Limb (tissue), 2 donors: ENCODE data around the gene PPIL6.
A peak's percentile ranks its signal among the peaks of the same experiment; 100 is the strongest.

Experiments
- DNase-seq, 2 donors: peaks; one replicate each; pipeline ENCODE4 v3.0.0-alpha.2; 2016; ENCODE audit errors: extremely low spot score in 2 of 2

The PPIL6 gene

DNA sequence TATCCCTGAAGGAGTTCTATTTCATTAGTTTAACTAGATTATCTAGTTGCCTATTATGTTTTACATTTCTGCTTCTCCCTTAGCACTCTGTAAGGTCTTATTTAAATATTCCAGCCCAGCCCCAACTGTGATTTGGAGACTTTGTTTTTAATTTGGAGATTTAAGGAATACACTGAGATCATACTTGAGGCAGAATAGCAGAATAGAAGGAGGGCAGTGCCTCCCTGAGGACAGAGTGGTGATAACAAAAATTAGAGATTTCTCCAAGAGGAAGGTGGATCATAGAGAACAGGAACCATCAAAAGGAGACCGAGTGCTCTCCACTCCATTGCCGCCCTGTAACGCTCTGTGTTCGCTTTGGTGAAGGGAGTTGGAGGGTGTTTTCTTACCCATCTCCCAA lies 43.4 kb downstream of the PPIL6 start:
- no peak for DNase-seq

DNA sequence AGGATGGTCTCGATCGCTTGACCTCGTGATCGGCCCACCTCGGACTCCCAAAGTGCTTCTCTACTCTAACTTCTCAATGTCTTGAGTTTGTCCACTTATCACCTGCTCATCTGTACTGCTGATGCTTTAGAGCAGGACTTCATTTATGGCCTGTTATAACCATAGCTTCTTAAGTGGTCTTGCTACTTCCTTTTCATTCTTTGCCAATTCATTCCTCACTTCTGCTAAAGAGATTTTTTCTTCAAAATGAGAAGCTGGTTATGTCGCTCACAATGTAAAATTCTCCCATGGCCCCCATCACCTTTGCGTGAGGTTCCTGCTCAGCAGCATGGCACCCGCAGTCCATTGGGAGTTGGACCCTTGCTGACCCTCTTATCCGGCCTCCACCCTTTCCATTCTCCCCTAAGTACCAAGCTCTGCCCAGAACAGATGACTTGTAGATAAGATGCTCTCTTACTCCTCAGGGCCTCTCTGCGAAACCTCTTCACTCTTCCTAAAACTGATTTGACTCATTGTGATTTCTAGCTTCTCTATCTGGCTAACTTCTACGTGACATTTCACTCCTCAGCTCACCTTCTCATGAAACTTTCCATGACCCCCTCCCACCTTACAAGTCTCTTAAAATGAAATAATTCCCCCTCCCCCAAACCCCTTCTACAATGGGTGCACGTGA lies 44.2 kb downstream of the PPIL6 start:
- no peak for DNase-seq

DNA sequence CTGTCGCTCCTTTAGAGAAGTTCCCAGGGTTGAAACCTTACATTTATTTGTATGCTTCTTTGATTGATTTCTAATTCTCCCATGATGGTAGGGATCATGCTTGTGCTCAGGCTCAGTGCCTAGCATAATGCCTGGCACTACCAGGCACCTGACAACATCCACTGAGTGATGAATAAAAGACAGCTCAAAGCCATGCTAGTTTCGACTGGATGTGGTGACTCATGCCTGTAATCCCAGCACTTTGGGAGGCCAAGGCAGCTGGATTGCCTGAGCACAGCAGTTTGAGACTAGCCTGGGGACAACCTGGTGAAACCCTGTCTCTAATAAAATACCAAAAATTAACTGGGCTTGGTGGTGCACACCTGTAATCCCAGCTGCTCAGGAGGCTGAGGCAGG lies 46.5 kb downstream of the PPIL6 start:
- DNase-seq: no peak

DNA sequence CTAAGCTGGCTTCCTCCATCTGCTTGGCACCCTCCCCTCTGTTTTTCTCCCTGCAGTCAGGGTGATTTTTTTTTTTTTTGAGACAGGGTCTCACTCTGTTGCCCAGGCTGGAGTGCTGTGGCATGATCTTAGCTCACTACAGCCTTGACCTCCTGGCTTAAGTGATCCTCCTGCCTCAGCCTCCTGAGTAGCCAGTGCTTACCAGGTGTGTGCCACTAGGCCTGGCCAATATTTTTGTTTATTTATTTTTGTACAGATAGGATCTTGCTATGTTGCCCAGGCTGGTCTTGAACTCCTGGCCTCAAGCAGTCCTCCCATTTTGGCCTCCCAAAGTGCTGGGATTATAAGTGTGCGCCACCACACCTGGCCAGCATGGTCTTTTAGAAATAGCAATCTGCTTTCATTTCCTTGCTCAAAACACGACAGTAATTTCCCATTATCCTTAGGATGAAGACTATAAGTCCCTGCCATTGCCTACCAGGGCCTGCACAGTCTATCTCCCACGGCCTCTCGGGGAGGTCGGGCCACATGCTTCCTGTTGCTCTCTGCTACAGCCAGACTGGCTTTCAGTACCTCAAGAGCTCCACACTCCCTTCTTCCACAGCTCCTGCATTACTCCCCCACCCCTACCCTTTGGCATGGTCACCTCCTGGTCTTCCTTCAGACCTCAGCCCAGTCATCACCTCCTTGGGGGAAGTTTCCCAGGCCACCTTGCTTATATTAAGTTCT lies 47.1 kb downstream of the PPIL6 start:
- no peak for DNase-seq

DNA sequence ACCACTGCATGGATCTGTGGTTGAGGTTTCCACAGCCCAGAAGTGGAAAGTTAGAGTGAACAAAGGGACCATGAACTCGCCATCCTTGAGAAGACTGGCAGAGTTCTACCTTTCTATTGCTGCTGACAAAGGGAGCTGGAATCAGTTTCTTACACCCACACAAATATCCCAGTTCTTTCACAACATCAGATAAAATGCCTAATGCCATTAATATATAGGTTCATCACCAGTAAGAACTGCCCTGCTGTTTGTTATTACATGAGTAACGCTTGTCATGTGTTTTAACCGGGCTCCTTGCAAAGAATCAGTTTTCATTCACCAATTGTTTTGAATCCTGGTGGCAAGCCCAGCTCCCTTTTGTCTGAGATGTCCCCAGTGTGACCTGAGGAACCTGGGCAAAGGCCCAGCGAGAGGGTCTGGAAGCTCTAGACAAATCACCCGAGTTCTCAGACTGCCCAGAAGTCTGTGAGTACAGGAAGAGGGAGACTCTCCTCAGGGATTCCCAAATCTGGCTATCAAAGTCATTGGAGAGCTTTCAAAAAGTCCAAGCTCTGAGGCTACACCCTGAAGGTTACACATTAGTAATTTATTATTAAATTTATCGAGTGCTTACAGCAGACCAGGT lies 50.7 kb downstream of the PPIL6 start:
- no peak for DNase-seq

DNA sequence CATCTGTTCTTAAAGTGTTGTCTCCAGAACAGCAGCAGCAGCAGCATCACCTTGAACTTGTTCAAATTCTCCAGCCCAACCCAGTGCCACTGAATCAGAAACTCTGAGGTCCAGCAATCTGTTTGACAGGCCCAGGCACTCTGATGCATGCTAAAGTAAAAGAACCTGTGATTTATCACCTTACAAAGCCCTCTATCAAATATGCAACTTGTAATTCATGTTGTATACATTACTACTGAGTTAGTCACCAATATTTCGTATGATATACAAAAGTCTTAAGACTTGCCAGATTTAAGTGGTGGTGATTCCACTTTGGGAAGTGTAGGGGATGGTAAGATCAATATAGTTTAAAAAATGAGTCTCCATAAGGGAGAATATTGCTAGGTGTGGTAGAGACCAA lies 52.2 kb downstream of the PPIL6 start:
- DNase-seq: no peak

DNA sequence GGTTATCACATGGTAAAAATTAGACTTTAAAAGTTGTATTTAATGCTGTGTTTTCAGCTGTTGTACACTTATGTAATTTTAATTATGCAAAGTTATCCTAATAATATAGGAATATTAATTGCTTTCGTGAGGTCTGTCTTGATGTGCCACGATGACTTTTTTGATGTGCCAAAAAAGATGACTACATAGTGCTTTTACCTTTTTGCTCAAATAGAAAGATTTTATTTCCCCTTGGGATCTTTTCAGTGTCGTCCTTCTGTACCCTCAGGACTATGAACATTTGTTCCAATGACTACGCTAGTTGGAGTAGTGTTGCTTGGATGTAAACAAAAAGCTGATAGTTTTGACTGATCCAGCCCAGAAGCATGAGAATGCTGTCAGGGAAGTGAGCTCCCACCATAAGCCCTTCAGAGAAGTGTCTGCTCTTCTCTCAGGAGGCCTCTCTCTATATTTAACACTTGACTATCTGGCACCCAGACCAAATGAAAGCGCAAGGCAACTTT lies 56.9 kb downstream of the PPIL6 start:
- no peak for DNase-seq

DNA sequence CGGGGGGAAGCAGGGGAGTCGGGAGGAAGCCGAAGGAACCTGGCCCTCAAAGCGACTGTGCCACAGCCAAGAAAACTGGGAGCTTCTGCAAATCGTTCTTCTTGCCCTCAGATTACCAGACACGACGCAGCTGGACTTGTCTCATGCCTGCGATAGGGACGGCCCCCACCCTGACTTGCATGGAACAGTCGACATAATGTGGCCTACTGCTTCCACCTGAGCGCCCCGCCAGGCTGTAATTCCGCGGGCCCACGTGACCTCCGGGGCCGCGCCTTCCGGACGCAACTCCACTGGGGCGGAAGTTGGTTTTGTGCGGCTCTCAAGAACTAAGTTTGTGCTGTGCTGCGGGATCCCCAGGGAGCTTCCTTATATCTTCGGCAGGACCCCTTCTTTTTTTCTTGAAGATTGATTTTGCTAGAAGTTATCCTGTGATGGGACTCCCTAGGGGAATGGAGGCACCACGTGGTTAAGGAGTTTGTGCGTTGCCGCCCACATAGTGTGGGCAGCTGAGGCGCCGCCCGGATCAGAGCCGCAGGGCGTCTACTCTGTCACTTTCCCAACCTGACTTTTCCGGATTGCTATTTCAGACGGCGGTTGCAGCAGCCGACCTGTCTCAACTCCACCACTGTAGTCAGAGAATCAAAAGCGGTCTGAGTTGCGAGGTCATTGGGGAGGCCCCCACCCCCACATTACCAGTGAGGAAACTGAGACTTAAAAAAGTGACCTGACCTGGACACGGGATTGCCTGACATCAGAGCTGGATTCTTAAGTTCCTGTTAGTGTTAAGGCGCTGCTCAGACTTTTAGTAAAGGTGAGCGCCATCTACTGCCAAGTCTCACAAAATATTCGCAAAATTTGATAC lies 57.6 kb downstream of the PPIL6 start:
- DNase-seq: peak; percentile 95 to 97

DNA sequence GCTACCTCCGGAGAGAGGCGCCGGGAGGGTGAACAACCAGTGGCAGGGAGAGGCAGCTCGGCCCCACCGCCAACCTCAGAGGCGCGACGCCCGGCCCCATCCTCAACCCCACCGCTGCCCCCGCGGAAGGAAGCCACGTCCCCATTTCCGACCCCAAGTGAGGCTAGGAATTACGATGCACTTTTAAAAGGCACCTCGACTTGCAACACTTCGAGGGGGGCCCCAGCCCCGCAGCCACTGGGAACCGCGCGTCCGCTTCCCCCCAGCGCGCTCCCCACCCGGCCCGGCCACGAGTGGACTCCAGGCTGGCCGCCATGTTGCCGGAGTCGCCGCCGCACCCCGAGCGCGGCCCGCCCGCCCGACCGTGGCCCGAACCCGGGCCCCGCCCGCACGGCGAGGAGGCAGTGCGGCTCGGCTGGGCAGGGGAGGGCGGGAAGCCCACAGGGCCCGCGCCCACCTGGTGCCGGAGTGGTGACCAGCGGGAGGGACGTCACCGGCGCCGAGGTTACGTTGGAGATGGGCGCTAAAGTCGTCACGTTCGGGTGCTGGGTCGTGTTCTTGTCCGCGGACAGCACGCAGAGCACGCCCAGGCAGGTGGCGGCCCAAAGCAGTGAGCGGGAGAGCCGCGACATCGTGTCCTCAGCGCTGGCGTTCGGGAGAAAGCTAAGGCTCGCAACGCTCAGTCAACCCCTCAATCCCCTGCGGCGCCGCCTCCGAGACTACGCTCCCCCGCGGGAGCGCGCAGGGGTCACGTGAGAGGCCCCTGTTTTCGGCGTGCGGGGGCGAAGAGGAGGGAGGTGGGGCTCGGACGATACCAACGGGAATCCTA lies 58.5 kb downstream of the PPIL6 start, which contains the start of gene CD164:
Gene CD164 (minus strand): TSS at position 721 of the 829 bp plus-strand sequence. CDS start 89 bp downstream, at position 632.
- peak; percentile 86 to 94 for DNase-seq

DNA sequence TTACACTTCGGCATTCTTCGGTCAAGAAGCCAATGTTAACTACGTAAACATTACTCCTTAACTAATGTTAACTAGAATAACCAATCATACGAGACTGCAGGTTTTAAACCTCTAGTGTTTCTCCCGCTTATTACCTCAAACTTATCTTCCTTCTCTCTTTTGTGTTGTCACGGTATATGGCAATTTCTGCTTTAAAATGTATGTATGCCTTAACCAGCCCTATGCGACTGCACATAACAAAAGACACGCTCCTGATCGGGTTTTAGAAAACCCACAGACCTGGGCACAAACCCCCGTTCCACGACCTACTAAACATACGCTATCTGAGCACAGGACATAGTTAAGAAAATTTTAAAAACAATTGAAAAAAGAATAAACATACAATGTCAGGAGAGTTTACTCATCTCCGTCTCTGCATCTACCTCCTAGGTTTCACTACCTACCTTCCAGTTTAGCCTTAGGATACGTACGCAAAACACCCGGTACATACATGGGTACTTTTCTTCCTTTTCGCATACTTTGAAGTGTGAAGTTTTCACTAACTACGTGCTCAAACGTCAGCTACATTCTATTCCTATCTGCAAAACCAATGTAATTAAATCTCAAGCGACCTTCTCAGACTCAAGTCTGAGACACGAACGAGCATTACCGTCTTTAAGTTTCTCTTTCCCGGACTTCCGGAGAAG lies 59.2 kb downstream of the PPIL6 start:
- DNase-seq: peak in 1 of 2 donors; percentile 44

DNA sequence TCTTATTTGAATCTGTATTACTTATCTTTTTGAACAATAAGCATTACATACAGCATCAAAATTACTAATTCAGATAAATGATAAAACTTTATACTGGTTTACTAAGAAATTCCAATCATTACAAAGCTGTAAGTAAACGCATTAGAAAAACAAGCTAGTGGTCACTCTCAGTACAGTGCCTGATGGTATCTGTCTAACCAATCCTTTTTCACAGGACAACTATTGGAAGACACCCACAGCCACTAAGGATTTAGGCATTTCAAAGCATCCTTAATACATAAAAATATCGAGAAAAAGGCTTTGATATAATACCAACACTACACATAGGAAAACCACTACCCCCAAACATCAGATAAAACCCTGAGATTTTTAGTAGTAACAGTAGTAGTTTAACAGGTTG lies 60.7 kb downstream of the PPIL6 start:
- DNase-seq: no peak

DNA sequence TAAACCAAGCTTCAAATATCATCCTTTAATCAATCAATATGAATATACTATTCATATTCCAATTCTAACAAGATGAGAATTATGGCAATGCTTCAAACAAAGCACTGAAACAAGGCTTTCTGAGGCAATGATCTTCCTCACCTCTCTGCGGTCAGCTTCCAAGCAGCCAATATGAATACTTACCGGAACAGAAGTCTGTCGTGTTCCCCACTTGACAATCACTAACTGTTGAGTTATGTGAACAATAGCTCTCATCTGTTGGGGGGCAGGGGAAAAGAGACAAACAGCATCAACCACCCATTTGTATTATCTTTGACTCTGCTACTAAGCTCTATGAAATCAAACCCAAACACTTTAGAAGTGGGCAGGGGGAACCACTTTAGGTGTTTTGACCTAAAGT lies 62.7 kb downstream of the PPIL6 start:
- DNase-seq: no peak

DNA sequence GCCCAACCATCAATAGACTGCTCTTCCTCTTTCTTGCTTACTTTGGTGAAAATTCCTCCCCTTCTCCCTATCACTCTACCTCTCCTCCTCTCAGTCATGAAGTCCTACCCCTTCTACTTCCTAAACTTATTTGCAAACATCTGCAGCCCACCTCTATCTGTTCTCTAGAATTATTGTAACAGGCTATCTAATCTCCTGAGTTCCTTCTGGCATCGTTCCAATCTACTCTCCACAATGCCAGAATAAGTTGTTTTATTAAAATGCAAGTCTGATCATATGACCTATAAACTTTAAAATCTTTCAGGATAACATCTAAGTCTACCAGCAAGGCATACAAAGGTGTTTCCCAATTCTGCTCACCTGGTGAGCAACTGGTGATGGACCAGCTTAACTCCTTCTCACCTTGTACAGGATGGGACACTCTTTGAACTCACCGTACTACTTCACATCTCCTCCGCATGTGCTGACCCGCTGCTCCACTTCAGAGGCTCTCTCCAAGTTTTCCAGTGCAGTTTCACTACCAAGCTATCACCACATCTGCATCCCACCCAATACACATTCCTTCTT lies 66.0 kb downstream of the PPIL6 start:
- DNase-seq: no peak

DNA sequence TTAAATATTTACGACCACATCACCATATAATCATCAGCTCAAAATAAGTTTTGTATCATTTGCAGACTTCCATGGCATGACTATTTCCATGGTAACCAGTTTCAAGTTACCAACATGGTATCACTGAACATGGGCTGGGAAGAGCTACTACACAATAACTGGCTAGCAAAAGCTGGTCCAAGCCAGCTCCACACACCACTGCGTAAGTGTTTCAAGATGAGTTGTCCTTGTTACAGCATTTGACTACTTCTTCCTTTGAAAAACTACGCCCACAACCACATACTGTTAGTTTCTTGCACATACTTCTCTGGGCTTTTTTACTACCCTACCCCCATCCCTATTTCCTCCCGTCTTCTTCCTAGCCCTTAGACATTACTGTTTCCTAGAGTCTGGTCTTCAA lies 66.7 kb downstream of the PPIL6 start:
- DNase-seq: no peak

DNA sequence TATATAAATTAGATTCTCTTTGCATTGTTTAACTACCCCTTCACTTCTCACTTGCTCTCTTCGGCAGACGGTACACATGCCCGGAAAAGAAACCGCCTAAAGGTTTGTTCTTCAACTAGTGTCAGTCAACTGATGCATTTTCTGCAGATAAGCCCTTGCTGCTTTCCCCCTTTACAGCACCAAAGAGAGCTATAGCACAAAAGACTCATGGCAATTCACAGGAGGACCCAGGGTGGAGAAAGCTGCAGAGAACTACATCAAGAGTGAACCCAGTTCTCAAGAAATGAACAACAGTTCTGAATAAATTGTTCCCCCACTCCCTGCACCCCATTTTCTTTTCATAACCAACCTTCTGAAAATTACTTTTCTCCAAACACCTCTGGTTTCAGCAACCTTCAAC lies 67.1 kb downstream of the PPIL6 start:
- no peak for DNase-seq

DNA sequence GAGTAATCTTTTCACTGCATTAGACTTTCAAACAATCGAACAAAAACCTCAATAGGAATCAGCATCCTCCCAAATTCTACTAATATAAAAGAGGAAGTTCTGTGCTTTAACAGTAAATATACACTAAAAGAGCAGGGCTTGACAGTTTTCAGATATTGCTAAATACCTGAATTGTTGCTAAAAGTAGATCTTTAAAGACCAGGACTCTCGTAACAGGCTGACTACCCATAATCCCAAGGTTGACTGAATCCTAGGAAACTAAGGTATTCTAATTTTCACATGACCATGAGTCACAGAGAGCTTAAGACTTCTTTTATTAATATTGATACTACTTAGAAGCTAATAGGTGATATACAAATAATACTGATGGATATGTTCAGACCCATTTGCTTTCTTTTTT lies 68.3 kb downstream of the PPIL6 start:
- DNase-seq: no peak

DNA sequence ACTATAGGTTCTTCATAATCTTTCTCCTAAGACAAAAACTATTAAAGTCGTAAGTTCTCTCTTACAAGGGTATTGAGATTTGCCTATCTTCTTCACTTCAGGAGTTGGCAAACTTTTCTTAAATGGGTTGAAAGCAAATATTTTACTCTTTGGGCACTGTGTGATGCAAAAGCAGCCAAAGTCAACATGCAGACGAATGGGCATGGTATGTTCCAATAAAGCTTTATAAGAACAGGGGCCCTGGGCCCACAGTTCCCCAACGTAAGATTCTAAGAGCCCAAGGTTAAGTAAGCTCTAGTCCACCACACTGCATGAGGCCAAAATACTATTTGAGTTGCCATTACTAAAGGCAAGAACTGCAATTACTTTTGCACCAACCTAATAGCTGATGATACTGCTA lies 69.6 kb downstream of the PPIL6 start:
- no peak for DNase-seq

DNA sequence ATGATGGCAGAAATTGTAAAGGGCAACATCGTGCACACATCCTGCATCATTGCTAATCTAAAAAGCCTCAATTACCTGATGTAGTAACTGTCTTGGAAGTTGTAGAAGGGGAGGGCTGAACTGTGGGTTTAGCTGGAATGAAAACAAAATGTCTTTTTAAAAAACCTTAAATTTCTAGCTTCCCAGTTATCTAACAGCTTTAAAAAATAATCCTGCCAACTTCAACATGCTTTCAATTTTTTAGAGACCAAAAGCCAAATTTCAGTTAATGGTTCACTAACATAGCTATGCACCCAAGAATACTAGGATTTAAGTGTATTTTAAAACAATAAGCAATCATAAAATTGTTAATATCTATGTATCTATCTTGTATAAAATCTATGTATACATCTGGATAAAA lies 70.1 kb downstream of the PPIL6 start:
- DNase-seq: no peak

DNA sequence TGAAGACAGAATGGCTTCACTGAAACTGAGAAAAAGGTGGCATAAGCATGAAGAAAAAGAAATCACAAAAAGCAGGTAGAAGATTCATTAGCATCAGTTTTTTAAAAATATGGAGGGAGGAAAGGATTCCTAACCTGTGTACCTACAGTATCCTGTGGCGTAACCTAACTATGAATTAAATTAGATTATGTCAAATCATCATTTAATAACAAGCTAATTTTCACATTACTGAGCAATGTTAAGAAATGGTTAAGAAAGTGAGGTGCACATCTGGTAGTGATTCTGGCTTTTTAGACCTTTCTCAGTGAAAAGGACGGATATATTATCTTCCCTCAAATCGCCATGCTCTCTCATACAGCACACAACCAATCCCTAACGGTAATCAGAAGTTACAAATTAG lies 70.7 kb downstream of the PPIL6 start:
- DNase-seq: no peak
